Left lung (tissue), 10 donors: ENCODE data around the gene DSTYK. TPM values are rescaled to one million over a fixed set of nuclear protein-coding genes. Genes with fewer than 3 reads are reported as not detected.

Experiments
- ATAC-seq: fragments of 200-7000 bp; cut with Tn5 transposase; one replicate; pipeline ENCODE4 v1.9.1; 2020; ENCODE audit warnings: moderate library complexity
- DNase-seq, 4 donors: peaks; one replicate each; pipeline ENCODE4 v3.0.0-alpha.2; 2013 to 2020
- H3K27ac ChIP-seq, 2 donors: fragments of 200-600 bp; sonication (generic) in 1 of 2; one replicate each; pipeline versions ENCODE4 v1.5.0 to v1.8.0; 2020 to 2021
- H3K27me3 ChIP-seq, 2 donors: fragments of 200-600 bp; sonication (generic) in 1 of 2; one replicate each; pipeline versions ENCODE4 v1.5.0 to v1.8.0; 2020 to 2021
- H3K36me3 ChIP-seq, 2 donors: fragments of 200-600 bp; sonication (generic) in 1 of 2; one replicate each; pipeline versions ENCODE4 v1.5.0 to v1.8.0; 2020 to 2021
- H3K4me1 ChIP-seq, 2 donors: fragments of 200-600 bp; one replicate each; pipeline ENCODE4 v1.8.0; 2021
- H3K4me3 ChIP-seq, 2 donors: fragments of 200-600 bp; sonication (generic) in 1 of 2; one replicate each; pipeline versions ENCODE4 v1.5.0 to v1.8.0; 2020 to 2021; ENCODE audit warnings: mild to moderate bottlenecking in 1 of 2
- H3K9me3 ChIP-seq, 2 donors: fragments of 200-600 bp; sonication (generic) in 1 of 2; one replicate each; pipeline versions ENCODE4 v1.5.0 to v1.8.0; 2020 to 2021
- CTCF ChIP-seq, 2 donors: fragments of 200-600 bp; sonication (generic) in 1 of 2; IDR thresholded peaks; one replicate each; pipeline versions ENCODE4 v1.5.0 to v1.8.0; 2021; ENCODE audit warnings: antibody characterized with exemption in 2 of 2
- intact Hi-C, 2 donors: fragments of 100-400 bp; cut with DNase I; formaldehyde crosslinking; loops; one replicate each; pipeline versions ENCODE4 v1.11.2 to v1.14.2; 2022
- polyA plus RNA-seq, 6 donors: library from polyadenylated mRNA; unstranded; fragments of 120-200 nt; gene quantifications; one replicate each; pipeline ENCODE4 v1.2.1, GENCODE V29; 2013; ENCODE audit not compliant: insufficient read length in 6 of 6
- total RNA-seq, 2 donors: library from RNA; stranded (reverse); fragmentation: NEBNext Ultra II Directional; extraction: Animal tissue kit (Norgen Biotek cat#: 25700); gene quantifications; one replicate each; pipeline ENCODE4 v1.2.1, GENCODE V29; 2021
- donor health status: DM: no; HTN: yes; CAD: no.
- donor health status: DM: no; HTN: no; CAD: no.

The DSTYK gene
- total and polyA plus RNA-seq, 8 donors = 11.1 to 18.4 (median 17.1) TPM

GRCh38 chr1:205208811-205209210 lies 2.7 kb downstream of the DSTYK start:
- Histone ChIP-seq H3K27me3 (no peaks in the 10 kb centered on the region), H3K9me3 (no peaks in the 10 kb centered on the region), H3K36me3 (no peaks in the 10 kb centered on the region), H3K4me1 (peaks cover 5 to 37% of the 10 kb centered on the region in 2 donors), H3K4me3 (no peak overlapping the region), H3K27ac (no peak overlapping the region)
- ATAC-seq (no peak), DNase-seq (no peak)
- intact Hi-C loops = no loop called here
- TF ChIP-seq CTCF (IDR thresholded peaks at IDR 0.05) = no peak

- Histone ChIP-seq H3K9me3 (no peaks in the 10 kb centered on the region), H3K27me3 (no peaks in the 10 kb centered on the region), H3K4me1 (peaks cover 1 to 22% of the 10 kb centered on the region in 2 donors), H3K4me3 (no peak overlapping the region), H3K36me3 (no peaks in the 10 kb centered on the region), H3K27ac (no peak overlapping the region)
- intact Hi-C loops = no loop called here
- TF ChIP-seq CTCF (IDR thresholded peaks at IDR 0.05) = no peak
- DNase-seq = no peak
- no peak for ATAC-seq
Observed at GRCh38 chr1:205205055-205205454, 6.4 kb downstream of the DSTYK start.

- Histone ChIP-seq H3K4me1 (peaks cover 0 to 17% of the 10 kb centered on the region in 2 donors), H3K4me3 (no peak overlapping the region), H3K36me3 (no peaks in the 10 kb centered on the region), H3K27me3 (no peaks in the 10 kb centered on the region), H3K27ac (no peak overlapping the region), H3K9me3 (no peaks in the 10 kb centered on the region)
- TF ChIP-seq CTCF (IDR thresholded peaks at IDR 0.05) = no peak
- peak; percentile 30 for ATAC-seq
- intact Hi-C loops = no loop called here
- DNase-seq = no peak
Observed at GRCh38 chr1:205204552-205204951, 7.0 kb downstream of the DSTYK start.

- no peaks in the 10 kb centered on the region for H3K36me3 ChIP-seq
- H3K27ac ChIP-seq = no peak overlapping the region
- peaks cover 0 to 12% of the 10 kb centered on the region in 2 donors for H3K4me1 ChIP-seq
- H3K9me3 ChIP-seq = no peaks in the 10 kb centered on the region
- intact Hi-C loops = no loop called here
- no peak for DNase-seq
- no peak for TF ChIP-seq CTCF (IDR thresholded peaks at IDR 0.05)
- ATAC-seq = no peak
- H3K27me3 ChIP-seq = no peaks in the 10 kb centered on the region
- H3K4me3 ChIP-seq = no peak overlapping the region
Observed at GRCh38 chr1:205199931-205200299, 11.6 kb downstream of the DSTYK start.

- DNase-seq (no peak), ATAC-seq (no peak)
- peaks cover 0 to 7% of the 10 kb centered on the region in 2 donors for H3K4me1 ChIP-seq
- H3K27me3 ChIP-seq = no peaks in the 10 kb centered on the region
- H3K9me3 ChIP-seq = no peaks in the 10 kb centered on the region
- no peak overlapping the region for H3K4me3 ChIP-seq
- intact Hi-C loops = no loop called here
- no peak overlapping the region for H3K27ac ChIP-seq
- TF ChIP-seq CTCF (IDR thresholded peaks at IDR 0.05) = no peak
- no peaks in the 10 kb centered on the region for H3K36me3 ChIP-seq
Observed at GRCh38 chr1:205199090-205199930, 12.2 kb downstream of the DSTYK start.
